ENCODE results near the gene BST2.

The BST2 gene

GRCh38 chr19:17419154-17419620 is 13.8 kb upstream of the BST2 start:
- DNase-seq = no peak

GRCh38 chr19:17418710-17419109 is 13.3 kb upstream of the BST2 start:
- no peak for DNase-seq

GRCh38 chr19:17415121-17415520 is 9.7 kb upstream of the BST2 start:
- no peak for DNase-seq

- no peak for DNase-seq
These were observed 8.7 kb upstream of the BST2 start for GRCh38 chr19:17414097-17414496.

- DNase-seq = no peak
These were observed 6.4 kb upstream of the BST2 start for GRCh38 chr19:17411801-17412200.

- no peak for DNase-seq
These were observed 4.6 kb upstream of the BST2 start for GRCh38 chr19:17409990-17410389.

GRCh38 chr19:17406887-17407196 is 1.4 kb upstream of the BST2 start:
- DNase-seq = no peak

- no peak for DNase-seq
These were observed 836 bp upstream of the BST2 start for GRCh38 chr19:17406046-17406886.

- no peak for DNase-seq
These were observed 695 bp downstream of the BST2 start for GRCh38 chr19:17404621-17405249.

- DNase-seq = no peak
These were observed 1.4 kb downstream of the BST2 start for GRCh38 chr19:17404015-17404414.

- peak; percentile 68 for DNase-seq
These were observed 2.2 kb downstream of the BST2 start for GRCh38 chr19:17402982-17403855.

GRCh38 chr19:17401628-17402027 is 3.8 kb downstream of the BST2 start:
- no peak for DNase-seq

- DNase-seq = no peak
These were observed 6.4 kb downstream of the BST2 start for GRCh38 chr19:17398902-17399527.

- peak; percentile 55 for DNase-seq
These were observed 10.5 kb downstream of the BST2 start for GRCh38 chr19:17394891-17395415.

GRCh38 chr19:17393914-17394313 is 11.5 kb downstream of the BST2 start, which contains the start of gene CCDC194:
Gene CCDC194, minus strand, starts transcription at chr19:17394196. Its CDS starts 38 bp downstream, at chr19:17394158.
- no peak for DNase-seq

- no peak for DNase-seq
These were observed 12.4 kb downstream of the BST2 start for GRCh38 chr19:17393002-17393401.

GRCh38 chr19:17391371-17392151 is 13.9 kb downstream of the BST2 start:
- DNase-seq = no peak

GRCh38 chr19:17390665-17391370 is 14.6 kb downstream of the BST2 start:
- DNase-seq = peak; percentile 96

- DNase-seq = peak; percentile 11
These were observed 15.3 kb downstream of the BST2 start for GRCh38 chr19:17389957-17390664.

- DNase-seq = no peak
These were observed 16.1 kb downstream of the BST2 start for GRCh38 chr19:17389288-17389687.

All from eye (tissue), 1 donor.